ENCODE measurements around the gene SMYD5.
"Not testable (repeated sequence)": the region's sequence is repeated elsewhere in the genome, so short reads cannot be mapped to it uniquely, and the experiment has no call there.

The SMYD5 gene

GRCh38 chr2:73214120-73215035, at the start of gene SMYD5:
TSS of gene SMYD5 (plus strand) at chr2:73214245. CDS start at chr2:73214267, 22 bp downstream.
- DNase-seq: peak; percentile 94

GRCh38 chr2:73165978-73166377, 48.1 kb upstream of the SMYD5 start:
- not testable (repeated sequence) for DNase-seq

GRCh38 chr2:73166813-73167212, 47.2 kb upstream of the SMYD5 start:
- DNase-seq: not testable (repeated sequence)

GRCh38 chr2:73168348-73168747, 45.7 kb upstream of the SMYD5 start:
- not testable (repeated sequence) for DNase-seq

- DNase-seq: not testable (repeated sequence)
These were observed 43.7 kb upstream of the SMYD5 start for GRCh38 chr2:73170341-73170740.

GRCh38 chr2:73172963-73173362, 41.1 kb upstream of the SMYD5 start:
- DNase-seq: peak; percentile 68

GRCh38 chr2:73173781-73174180, 40.3 kb upstream of the SMYD5 start:
- DNase-seq: no peak

GRCh38 chr2:73174244-73174643, 39.8 kb upstream of the SMYD5 start:
- no peak for DNase-seq

GRCh38 chr2:73174941-73175662, 38.9 kb upstream of the SMYD5 start:
- no peak for DNase-seq

- peak; percentile 75 for DNase-seq
These were observed 38.3 kb upstream of the SMYD5 start for GRCh38 chr2:73175663-73176204.

GRCh38 chr2:73176205-73176880, 37.7 kb upstream of the SMYD5 start:
- DNase-seq: peak; percentile 11

- peak; percentile 89 for DNase-seq
These were observed 37.0 kb upstream of the SMYD5 start for GRCh38 chr2:73176881-73177644.

- DNase-seq: no peak
These were observed 36.3 kb upstream of the SMYD5 start for GRCh38 chr2:73177645-73178255.

GRCh38 chr2:73185965-73186364, 28.1 kb upstream of the SMYD5 start:
- DNase-seq: no peak

- DNase-seq: no peak
These were observed 26.5 kb upstream of the SMYD5 start for GRCh38 chr2:73187549-73187948.

GRCh38 chr2:73197579-73197978, 16.5 kb upstream of the SMYD5 start:
- no peak for DNase-seq

- not testable (repeated sequence) for DNase-seq
These were observed 13.8 kb upstream of the SMYD5 start for GRCh38 chr2:73200281-73200680.

GRCh38 chr2:73202156-73203054, 11.6 kb upstream of the SMYD5 start, which contains the start of gene NOTO:
TSS of gene NOTO (plus strand) at chr2:73202574. CDS start at chr2:73202667, 93 bp downstream.
- DNase-seq: peak; percentile 11

- no peak for DNase-seq
These were observed 10.9 kb upstream of the SMYD5 start for GRCh38 chr2:73203055-73203681.

- no peak for DNase-seq
These were observed 8.4 kb upstream of the SMYD5 start for GRCh38 chr2:73205611-73206010.
